Body of pancreas (tissue), 4 donors: Measurements from ENCODE around the gene SPEF2.

ENCODE experiments used
- POLR2A ChIP-seq, 3 donors: fragments of 450-650 bp; IDR thresholded peaks; one replicate each; pipeline ENCODE4 v1.6.1; 2016; ENCODE audit warnings: antibody characterized with exemption in 3 of 3, mild to moderate bottlenecking in 2 of 3
- TF ChIP-seq, protein P1 (sequence below), 7 experiments: fragments of 450-650 bp in 4 of 7; fragments of 200-600 bp in 3 of 7; sonication (generic) in 3 of 7; IDR thresholded peaks; one replicate each; pipeline ENCODE4 v1.5.1; 2016 to 2019; ENCODE audit warnings: antibody characterized with exemption in 7 of 7

DNA sequence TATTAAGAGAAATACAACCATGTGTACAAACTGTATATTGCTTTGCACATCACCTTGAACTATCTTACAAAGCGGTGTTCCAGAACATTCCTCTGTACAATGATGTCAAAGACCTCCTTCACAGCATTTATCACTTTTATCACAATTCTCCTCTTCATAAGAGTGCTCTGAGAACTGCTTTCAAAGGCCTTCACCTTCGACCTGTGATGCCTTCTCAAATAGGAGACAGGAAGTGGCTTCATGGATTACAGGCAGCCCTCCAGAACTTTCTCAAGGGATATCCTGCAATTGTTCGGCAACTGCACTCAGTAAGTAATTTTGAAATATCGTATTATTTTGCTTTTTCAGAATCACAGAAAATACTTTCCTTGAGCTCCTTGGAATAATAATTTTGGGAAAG is 171.1 kb downstream of the SPEF2 start:
- TF ChIP-seq, protein P1, sequence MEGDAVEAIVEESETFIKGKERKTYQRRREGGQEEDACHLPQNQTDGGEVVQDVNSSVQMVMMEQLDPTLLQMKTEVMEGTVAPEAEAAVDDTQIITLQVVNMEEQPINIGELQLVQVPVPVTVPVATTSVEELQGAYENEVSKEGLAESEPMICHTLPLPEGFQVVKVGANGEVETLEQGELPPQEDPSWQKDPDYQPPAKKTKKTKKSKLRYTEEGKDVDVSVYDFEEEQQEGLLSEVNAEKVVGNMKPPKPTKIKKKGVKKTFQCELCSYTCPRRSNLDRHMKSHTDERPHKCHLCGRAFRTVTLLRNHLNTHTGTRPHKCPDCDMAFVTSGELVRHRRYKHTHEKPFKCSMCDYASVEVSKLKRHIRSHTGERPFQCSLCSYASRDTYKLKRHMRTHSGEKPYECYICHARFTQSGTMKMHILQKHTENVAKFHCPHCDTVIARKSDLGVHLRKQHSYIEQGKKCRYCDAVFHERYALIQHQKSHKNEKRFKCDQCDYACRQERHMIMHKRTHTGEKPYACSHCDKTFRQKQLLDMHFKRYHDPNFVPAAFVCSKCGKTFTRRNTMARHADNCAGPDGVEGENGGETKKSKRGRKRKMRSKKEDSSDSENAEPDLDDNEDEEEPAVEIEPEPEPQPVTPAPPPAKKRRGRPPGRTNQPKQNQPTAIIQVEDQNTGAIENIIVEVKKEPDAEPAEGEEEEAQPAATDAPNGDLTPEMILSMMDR (IDR thresholded peaks at IDR 0.05) = no peak
- no peak for TF ChIP-seq POLR2A (IDR thresholded peaks at IDR 0.05)
